HG03280 (cell line): ENCODE measurements around the gene GSK3B.
A peak's percentile ranks its signal among the peaks of the same experiment; 100 is the strongest.

Source experiments
- ATAC-seq: cut with Tn5 transposase; IDR thresholded peaks from one replicate; pipeline ENCODE4 v1.9.1; 2021; ENCODE audit warnings: mild to moderate bottlenecking, moderate library complexity; ENCODE audit not compliant: unreplicated experiment

GSK3B gene

DNA sequence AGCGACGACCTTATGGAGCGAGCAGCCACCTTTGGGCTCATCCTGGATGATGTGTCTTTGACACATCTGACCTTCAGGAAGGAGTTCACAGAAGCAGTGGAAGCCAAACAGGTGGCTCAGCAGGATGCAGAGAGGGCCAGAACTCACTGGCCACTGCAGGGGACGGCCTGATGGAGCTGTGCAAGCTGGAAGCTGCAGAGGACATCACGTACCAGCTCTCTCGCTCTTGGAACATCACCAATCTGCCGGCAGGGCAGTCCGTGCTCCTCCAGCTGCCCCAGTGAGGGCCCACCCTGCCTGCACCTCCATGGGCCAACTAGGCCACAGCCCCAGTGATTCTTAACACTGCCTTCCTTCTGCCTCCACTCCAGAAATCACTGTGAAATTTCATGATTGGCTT is 302.0 kb downstream of the GSK3B start:
- no peak for ATAC-seq

DNA sequence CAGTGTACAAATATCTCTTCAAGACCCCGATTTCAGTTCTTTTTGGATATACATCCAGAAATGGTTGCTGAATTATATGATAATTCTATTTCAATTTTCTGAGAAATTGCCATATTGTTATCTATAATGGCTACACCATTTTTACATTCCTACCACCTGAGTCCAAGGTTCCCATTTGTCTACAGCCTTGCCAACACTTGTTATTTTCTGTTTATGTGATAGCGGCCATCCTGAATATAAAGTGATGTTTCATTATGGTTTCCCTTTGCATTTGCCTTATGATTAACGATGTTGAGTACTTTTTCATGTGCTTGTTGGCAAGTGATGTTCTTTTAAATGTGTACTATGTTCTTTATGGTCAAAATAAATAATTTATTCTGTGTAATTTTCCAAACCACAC is 303.9 kb downstream of the GSK3B start:
- ATAC-seq = no peak

DNA sequence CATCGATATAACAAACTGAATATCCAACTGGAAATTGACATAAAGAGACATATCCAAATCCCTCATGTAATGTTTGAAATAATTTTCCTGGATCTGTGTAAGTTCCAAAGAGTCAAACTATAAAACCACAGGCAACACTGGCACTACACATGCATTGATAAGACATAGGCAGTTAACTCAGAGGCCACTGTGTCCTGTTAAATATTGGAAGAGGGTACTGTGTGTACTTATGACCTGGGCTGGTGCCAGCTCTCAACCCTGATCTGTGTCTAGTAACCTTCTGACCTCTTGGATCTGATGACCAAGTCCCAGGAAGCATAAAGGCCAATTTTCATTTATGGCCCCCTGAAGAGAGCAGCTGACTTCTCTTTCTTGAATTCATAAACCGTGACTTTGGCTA is 307.8 kb downstream of the GSK3B start:
- no peak for ATAC-seq

DNA sequence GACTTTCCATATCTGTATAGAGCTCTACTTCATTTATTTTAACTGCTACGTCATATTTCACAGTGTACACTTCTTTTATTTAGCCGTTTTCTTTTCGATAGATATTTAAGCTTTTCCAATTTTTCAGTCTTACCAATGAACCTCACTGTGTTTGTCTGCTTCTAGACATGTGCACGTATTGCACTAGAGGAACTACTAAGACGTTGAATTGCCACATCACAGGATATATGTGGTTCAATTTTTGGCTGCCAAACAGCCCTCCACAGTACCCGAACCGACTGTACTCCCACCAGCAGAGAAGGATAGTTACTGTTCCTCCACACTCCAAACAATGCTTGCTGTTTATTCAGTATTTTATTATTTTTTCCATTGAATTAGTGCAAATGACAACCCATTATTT is 310.4 kb downstream of the GSK3B start:
- no peak for ATAC-seq

DNA sequence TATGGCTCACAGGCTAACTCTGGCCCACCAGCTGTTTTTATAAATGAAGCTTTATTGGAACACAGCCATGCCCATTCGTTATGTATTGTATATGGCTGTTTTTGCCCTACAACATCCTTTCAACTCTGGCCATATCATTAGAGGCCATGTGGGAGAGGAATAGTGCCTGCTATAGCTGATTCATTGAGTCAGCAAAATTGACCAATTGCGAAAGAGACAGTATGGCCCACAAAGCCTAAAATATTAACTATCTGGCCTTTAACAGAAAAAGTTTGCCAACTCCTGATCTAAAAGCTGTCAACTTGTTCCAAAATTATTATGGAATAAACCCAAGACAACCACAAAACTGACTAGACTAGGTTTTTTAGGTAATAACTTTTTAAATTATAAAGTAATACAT is 311.0 kb downstream of the GSK3B start:
- no peak for ATAC-seq

DNA sequence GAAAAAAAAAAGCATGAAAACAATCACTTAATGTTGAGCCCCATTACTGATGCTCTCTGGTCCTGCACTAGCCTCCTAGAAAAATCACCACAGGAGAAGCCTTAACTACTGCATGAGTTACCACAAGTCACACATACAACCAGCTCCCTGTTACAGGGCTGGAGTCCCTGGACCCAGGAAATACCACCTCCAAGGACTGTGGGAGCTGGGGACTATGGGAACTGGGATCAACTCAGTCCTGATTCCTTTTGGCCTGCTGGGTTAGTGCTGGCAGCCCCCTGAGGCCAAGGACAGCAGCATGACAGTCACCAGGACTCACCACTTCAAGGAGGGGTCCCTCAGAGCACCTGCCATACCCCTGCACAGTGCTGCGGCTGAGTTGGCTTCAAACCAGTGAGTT is 311.8 kb downstream of the GSK3B start:
- ATAC-seq = no peak

DNA sequence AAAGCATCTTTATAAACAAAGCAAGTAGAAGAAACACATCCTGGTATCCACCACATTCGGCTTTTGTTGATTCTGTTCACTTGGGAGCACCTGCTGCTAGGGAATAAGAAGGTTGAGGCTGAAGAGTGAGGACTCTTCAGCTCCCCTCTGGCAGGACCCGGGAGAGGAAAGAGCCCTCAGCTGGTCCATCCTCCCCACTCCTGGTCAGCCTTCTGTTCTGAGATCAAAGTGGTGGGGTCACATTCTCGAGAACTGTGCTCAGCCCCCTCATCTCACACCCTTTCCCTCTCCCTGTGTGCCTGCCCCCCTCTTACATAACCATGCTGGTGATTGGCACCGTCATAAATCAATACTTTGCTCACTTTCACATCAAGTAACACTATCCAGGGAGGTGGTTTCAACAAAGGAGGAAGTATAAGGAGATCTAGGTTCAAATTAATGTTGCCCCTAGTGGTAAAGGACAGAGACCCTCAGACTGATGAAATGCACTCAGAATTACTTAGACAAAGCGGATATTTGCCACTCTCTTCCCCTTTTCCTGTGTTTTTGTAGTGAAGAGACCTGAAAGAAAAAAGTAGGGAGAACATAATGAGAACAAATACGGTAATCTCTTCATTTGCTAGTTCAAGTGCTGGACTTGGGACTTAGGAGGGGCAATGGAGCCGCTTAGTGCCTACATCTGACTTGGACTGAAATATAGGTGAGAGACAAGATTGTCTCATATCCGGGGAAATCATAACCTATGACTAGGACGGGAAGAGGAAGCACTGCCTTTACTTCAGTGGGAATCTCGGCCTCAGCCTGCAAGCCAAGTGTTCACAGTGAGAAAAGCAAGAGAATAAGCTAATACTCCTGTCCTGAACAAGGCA is 312.7 kb downstream of the GSK3B start, which contains the start of gene NR1I2:
NR1I2 (plus strand) TSS at position 772 of the 869 bp plus-strand sequence.
- no peak for ATAC-seq

DNA sequence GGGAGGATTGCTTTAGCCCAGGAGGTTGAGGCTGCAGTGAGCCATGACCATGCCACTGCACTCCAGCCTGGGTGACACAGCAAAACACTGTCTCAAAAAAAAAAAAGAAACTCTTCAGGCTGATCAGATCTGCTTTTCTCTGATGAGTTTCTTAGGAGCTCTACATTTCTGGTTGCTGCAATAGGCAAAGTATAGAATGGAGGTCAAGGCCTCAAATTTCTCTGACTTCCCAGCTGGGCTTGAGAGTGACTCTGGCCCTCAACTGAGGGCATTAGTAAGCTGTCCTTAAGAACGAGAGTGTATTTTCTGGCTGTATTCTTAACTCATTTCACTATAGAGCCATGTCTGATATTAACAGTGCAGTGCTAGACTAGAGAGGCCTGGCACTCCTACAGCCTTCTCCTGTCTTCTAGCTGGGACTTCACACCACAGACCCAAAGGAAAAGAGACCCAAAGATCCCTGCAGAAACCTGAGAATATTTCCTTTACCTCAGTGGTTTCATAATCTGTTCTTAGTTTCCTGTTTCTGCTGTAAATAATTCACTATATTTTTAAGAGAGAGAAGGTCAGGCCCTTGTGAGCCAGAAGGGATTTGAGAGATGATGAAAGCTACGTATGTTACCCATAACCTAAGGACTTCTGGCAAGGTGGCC is 314.4 kb downstream of the GSK3B start:
- ATAC-seq = no peak

DNA sequence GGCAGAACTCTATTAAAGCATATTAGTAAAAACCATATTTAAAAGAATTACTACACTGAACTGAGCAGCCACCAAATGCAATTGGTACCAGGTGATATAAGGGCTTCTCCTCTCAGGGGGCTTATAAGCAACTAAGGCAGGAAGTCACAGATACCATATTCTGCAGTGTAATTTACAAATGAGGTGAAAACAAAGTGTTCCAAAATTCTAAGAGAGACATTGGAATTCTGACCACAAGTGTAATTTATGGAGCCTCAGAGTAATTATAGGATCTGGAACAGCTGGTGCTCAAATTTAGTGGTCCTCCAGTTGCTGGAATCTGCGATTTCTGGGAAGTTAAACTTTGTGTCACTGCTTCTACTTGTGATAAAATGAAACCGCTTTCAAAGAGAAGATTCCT is 315.4 kb downstream of the GSK3B start:
- ATAC-seq = no peak

DNA sequence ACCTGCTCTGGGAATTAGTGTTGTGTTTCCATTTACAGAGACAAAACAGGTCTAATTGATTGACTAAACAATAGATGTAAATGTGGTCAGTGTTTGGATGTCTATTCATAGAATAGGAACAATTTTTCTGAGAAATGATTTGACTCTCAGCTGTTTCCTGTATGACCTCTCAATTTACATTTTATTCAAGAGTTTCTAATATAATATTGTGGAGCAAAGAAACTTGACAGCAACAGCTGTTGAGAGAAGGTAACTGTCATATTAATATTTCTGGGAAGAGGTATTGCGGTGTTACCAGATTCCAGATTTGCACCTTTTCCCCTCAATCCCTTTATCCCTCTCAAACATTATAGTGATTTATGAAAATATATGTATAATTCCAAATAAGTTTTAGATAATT is 316.1 kb downstream of the GSK3B start:
- no peak for ATAC-seq

DNA sequence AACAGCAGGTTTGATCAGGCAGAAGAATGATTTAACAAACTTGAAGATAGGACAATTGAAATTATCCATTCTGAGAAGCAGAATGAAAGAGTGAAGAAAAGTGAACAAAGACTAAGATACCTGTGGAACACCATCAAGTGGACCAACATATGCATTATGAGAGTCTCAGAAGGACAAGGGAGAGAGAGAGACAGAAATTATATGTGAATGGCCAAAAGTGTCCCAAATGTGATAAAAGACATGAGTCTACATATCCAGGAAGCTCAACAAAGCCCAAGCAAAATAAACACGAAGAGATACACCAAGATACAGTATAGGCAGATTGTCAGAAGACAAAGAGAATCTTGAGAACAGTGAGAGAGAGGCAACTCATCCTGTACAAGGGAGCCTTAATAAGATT is 317.9 kb downstream of the GSK3B start:
- no peak for ATAC-seq

DNA sequence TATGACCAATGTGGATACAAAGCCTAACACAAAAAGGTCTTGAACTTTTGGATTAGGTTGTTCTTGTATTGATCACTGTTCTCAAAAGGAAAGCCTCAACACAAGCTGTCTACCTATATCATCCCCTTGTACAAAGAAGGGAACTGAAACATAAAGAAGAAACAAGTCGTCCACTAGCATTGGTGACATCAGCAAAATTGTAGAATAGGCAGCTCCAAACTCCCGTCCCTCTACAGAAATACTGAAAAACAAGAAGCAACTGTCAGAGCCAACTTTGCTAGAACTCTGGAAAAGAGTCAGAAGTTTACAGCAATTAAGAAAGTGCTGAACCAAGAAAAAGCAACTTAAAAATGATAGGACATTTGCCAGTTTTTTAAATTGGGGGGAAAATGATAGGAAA is 319.8 kb downstream of the GSK3B start:
- peak; percentile 59 for ATAC-seq
